IPS DF 4.7 (cell line): ENCODE results near the gene TMEM106B.

ENCODE experiments used
- DNase-seq: peaks from one replicate; pipeline ENCODE4 v3.0.0-alpha.2; 2013; ENCODE audit warnings: low spot score; ENCODE audit errors: extremely low read depth

The TMEM106B gene

DNA sequence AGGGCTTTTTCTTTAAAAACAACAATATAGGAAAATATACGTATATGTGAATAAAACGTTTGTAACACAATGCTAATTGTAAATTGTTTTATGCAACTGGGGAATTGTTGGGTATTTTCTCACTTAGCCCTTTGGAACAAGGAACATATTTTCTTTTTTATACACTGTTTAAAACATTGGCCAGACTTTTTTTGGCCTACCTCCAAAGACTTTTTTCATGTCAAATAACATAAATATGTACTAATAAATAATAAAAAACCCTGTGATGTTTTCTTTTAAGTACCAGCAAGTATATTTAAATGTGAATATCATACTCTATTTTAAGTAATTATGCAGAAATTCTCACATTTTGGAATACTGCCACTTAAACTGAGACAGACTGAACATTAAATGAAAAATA is 15.7 kb downstream of the TMEM106B start:
- no peak for DNase-seq

DNA sequence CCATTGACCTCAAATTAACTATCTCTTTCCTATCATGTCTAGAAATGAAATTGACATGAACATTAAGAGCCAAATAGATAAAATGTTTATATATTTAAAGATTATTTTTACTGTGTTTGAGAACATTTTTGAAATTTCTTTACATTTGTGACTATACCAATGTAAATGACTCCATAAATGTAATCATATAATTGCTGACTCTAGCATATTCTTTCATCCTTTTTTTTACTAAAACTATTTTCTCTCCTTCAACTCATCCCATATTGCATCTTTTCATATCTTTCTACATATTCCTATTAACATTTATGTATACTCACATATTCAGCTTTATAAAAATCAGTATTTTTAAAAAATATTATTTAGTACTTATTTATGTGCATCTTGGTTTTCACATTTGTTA is 16.9 kb downstream of the TMEM106B start:
- no peak for DNase-seq

DNA sequence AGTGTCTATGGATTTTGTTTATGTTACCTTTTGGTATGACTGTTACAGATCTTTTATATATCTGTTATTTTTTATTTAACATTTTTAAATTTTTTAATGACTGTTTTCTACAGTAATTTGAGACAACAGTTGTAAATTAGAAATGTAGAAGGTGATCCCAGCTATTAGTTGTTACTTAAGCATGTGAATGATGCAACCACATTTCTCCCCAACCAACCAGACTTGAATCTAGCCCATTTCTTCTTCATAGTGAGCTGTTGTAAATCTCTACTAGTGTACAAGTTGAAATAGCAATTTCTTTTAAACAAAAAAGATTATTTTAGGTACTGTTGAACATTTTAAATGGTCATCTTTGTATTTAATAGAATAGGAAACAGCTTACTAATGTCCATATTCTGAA is 18.0 kb downstream of the TMEM106B start:
- DNase-seq: no peak

DNA sequence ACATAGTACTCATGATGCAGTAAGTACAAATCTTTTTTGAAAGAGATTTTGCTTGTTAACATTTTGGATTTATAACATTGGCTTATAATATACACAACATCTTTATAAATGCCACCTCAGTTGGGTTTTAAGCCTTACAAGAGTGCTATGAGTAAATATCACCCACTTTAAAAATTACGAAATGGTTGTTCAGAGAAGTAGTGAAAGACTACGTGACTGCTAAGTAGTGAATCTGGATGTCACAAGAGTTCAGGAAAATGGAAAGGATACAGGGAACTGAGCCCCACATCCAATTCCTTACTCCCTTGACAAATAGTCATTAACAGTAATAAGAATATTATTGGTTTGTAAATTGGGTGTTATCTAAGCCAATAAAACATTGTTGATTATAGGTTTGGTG is 20.0 kb downstream of the TMEM106B start:
- no peak for DNase-seq

DNA sequence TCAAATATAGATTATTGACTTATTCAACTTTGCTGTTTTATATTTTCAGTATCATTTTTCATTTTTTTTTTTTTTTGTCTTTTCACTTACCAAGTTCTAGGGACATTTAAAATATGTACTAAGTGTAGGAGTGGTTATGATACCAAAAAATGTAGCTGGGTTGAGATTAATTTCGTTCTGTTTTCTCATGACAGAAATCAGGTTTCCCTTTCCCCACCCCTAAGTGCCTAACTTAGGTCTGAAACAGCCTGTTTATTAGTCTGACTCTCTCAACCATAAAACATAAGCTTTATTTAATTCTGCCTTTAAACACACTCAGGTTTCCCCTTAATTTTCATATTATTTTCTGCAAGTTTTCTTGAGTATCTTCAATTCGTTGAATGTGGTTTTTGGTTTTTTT is 22.1 kb downstream of the TMEM106B start:
- DNase-seq: no peak

DNA sequence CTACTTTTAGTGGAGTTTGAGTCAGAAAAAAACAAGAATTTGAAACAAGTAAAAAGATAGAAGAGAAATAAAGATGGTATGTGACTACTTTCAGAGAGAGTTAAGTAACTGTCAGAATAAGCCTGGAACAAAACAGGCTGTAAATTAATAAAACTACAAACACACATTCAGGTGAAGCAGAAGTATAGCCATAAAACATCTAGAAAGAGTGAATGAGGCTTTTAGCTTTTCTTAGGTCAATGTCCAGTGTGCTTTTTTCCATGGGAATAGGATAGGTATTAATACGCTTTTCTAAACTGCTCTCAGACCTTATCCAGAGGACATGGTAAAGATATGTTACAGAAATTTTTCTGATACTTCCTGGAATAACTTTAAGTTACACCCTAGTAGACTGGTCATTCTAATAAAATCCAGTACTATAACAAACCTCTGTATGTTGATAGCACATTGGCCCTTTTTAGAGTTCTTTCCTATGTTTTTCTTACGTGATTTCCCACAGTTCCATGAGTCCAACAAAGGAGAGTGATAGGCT is 23.3 kb downstream of the TMEM106B start:
- no peak for DNase-seq

DNA sequence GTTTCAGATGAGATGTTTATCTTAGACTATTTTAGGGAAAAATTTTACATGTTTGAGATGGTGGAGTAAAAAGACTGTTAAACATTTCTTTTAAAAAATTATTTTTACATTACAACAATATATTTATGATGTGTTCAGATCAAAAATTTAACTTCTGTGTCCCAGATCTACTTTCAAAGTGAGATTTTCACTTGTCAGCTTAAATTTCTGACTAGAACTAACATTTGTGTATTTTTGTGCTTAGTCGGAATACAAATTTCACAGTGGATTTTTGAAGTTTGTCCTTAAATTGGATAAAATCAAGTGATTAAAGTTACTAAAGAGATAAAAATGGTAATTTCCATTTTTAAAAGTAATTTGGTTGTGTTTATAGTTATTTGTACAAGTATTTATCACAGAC is 24.9 kb downstream of the TMEM106B start:
- DNase-seq: no peak

DNA sequence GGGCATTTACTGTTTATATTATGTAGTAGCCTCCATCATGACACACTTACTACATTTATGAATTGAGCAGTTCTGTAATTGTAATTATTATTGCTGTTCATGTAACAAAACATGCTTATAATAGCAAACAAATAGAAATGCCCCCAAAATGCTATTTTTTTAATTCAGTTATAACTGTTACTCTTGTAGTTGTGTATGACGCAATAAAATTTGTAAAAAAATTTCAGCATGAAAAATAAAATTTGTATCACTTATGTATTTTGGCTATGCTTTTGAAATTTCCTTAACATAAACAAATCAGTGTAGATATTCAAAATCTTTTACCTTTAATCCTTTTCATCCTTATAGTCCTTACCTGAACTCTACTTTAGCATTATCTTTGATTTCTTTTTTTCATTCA is 25.9 kb downstream of the TMEM106B start:
- DNase-seq: no peak

DNA sequence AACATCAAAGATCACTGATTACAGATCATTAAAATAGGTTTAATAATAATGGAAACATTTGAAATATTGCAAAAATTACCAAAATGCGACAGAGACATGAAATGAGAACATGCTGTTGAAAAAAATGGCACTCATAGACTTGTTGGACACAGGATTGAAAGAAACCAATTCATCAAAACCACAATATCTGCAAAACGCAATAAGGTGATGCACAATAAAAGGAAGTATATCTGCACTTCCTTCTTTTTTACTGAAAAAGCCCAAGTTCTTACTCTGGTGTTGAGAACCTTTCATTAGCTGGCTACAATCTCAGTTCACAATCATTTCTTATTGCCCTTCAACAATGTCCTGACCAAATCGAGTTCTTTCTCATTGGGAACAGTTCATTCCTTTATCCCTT is 28.7 kb downstream of the TMEM106B start:
- DNase-seq: no peak

DNA sequence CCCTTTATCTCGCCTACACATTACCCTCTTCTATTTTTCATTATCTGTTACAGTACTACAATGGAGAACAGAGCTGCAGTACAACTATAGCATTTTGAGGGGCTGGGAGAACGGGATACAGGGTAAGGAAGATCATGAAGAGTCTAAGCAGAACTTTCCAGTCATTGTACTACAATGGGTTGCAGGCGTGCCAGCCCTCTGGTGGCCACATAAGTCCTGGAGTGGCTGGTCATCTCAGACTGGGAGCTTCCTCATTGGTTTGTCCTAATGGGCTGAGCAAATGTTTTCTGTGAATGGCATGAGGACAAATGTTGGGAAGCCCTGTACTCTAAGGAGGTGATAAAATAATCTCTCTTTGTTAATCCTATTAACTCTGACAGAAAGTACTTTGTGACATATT is 33.0 kb downstream of the TMEM106B start:
- peak; percentile 30 for DNase-seq

DNA sequence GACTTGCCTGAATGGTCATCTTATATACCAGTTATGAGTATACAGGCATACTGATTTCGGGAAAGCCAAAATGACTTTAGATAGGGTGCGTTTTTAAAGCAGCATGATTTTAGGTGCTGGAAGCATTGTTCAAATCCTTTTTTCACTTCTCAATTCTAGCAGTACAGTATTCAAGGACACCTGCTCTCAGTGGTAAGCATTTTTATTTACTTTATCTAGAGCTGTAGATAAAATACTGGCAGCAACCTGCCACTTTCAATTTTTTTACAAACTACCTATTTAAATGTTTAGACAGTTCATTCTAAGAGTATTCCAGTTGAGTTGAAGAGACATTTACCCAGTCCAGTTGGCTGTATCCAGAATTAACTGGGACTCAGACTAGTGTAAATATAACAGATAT is 33.6 kb downstream of the TMEM106B start:
- no peak for DNase-seq

DNA sequence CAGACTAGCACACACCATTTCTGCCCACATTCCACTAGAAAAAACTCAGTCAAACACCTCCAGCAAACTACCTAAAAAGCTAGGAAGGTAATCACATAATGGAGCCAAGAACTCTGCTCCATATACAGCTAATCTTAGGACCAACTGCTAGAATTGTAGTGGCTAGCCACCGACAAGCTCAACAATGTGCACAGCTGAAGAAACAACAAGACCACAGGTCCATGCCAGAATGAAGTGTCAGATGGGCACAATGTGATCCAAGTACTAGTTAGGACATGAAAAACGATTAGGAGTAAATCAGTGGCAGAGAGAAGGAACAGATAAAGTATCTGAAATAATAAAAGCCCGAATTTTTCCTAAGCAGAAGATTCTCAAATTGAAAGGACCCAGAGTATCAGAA is 38.6 kb downstream of the TMEM106B start:
- DNase-seq: no peak

DNA sequence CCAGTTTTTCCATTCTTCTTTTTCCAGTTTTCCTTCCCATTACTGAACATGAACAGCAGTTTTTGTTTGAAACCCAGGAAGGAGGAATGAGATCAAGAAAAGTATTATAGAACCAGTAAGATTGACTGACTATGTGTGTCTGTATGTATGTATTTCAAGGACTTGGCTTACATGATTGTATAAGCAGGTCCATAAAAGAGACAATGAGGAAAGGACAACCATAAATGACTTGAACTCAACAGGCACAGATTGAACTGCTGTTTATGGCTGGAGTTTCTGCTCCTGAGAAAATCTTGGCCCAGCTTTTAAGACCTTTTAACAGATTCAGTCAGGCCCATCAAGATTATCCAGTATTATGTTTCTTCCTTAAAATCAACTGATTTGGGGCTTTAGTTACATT is 39.1 kb downstream of the TMEM106B start:
- DNase-seq: no peak

DNA sequence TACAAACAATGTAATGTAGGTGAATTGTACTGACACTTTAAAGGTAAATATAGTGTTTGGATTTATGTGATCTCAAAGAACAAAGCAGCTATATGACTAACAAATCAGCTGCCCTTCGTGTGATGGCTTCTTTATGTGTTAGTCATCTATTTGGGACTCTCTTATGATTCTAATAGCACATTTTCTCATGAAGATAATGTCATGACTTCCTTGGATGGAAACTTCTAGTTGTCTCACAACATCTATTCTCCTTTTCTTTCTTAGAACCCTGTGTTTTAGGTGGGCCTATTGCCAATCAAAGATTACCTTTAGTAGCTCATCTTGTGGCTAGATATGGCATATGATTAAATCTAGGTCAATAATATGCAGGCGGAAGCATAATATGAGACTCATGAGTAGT is 45.0 kb downstream of the TMEM106B start:
- DNase-seq: no peak

DNA sequence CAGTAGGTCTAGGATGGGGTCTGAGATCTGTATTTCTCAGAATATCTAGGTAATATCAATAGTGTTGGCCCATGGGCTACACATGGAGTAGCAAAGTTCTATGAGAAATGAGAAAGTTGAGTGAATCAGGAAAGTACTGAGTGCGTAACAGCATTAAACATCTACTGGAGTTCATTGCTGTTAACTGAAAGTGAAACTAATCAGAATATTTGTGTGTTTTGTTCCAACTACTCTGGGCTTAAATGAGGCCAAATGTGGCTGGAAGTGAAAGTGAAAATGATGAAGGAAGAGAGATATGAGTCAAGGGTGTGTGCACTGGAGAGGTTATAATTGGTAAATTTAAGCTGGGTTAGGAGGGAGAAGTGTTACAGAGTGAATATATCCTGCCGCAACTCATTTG is 46.5 kb downstream of the TMEM106B start:
- DNase-seq: no peak

DNA sequence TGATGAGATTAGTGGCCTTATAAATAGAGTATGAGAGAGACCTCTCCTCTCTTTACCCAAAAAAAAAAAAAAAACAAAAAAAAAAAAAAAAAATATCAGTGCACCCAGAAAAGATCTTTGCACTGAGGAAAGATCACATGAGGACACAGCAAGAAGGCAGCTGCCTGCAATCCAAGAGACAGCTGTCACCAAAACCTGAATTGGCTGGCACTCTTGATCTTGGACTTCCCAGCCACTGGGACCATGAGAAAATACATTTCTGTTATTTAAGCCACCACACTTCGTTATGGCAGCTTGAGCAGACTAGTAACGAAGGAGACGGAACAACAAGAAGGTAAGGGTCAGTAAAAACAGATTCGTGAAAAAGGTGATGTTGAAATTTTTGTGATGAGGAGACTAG is 47.0 kb downstream of the TMEM106B start:
- no peak for DNase-seq

DNA sequence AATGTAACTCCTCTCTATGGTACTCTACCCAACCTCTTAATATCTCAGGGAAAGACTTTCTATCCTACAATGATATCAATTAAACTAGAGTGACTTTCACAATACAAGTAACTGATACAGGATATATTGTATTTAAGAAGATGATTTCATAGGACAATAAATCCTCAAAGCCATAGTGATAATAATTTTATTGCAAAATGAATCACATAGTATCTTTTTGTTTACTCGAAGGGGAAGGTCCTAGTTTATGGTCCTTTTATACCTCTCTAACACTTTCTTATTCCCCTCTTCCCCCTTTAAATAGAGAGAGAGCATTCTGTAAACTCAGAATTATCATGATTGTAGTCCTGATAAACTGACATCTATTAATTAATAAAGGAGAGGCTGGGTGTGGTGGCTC is 56.4 kb downstream of the TMEM106B start:
- no peak for DNase-seq

DNA sequence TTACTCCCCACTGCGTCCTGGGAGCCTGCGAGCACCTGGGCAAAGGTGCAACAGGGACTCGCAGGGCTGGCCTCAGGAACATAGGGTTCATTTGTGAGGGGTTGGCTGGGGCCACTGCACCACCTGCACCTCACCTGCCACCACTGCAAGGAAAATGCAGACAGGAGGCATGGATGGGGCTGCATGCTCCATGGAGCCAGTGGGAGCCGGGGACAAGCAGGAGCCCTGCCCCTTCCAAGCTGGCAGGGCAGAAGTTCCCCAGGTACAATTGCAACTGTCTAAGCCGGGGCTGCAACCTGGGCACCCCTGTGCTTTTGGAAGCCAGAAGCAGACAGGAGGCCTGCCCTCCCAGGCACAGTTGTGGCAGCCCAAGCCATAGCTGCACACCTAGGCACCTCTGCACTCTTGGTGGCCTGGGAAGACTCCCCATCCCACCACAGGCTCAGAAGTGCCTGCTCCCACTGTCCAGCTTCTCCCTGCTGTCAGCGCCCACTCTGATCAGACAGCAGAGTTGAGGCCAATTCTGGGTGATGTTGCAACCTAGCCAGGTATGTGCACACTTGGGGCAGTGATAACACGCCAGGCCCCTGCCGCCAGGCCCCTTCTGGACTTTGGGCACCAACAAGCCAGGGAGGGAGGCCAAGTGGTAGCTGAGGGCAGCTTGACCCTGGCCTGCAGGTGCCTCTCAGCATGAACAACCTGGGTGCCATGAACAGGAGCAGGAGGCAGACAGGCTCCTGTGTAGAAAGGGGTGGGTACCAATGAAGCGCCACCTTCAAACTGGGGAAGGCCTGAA is 58.2 kb downstream of the TMEM106B start:
- no peak for DNase-seq

DNA sequence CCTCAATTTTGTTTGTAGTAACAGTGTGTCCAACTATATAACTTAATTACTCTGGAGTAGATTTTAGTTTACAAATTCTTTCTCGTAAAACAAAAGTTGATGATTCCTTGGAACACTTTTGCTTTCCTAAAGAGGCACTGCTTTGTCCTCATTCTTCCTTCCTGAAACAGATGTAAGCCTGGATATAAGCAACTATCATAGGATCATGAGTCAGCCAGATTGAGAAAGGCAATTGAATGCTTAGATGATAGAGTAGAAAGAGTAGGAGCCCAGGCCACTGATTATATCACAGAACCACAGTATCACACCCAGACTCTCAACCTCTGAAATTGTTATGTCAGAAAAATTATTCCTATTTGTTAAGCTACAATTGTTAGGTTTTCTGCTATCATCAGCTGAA is 69.9 kb downstream of the TMEM106B start:
- no peak for DNase-seq

DNA sequence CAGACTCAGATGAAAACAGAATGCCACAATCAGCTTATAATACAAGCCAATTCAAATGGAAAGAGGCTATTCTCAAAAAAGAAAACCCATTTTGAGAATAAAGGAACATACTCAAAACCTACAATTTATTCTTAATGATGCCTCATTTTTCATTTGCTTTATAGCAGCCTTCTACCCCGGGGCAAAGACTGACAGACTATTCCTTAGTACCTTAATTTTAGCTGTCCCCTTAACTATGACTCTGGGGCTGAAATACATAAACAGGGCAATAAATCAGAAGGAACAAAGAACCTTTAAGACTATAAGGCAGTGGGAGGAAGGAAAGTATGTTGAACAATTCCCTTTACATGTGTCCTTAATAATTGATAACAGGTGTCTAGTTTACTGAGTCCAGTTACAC is 76.8 kb downstream of the TMEM106B start:
- DNase-seq: no peak

DNA sequence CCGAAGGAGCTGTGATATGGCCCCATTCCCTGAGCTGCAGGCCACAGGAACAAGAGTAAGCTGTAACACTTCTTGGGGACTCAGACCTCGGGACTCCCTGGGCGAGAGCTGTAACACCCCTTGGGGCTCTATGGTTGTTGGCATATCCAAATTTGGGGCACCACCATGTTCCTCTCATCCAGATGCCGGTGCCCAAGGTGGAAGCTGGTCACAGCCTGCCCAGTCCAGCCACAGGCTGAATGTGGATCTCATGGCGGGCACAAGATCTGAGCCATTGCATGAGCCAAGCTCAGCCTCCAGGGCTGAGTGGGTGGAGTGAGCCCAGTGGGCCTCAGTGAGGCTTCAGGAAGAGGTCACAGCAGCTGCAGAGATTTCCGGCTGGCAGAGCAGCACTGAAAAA is 78.9 kb downstream of the TMEM106B start:
- no peak for DNase-seq

DNA sequence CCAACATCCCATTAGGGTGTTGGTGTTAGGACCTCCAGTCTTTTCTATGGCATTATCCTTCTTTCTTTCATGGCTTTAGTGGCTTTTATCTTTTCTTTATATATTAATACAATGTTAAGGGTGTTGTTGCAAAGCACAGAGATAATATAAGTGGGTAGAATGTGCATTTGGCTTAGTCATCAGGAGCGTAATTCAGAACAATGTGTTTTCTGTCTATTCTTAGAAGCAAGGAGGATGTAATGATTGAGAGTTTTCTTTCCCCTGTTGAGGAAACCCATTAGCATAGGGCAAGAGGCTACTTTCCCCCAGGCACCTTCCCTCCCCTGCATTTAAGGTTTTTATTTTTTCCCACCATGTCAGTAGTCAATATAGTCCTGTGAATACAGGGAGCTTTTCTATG is 79.7 kb downstream of the TMEM106B start:
- DNase-seq: no peak

DNA sequence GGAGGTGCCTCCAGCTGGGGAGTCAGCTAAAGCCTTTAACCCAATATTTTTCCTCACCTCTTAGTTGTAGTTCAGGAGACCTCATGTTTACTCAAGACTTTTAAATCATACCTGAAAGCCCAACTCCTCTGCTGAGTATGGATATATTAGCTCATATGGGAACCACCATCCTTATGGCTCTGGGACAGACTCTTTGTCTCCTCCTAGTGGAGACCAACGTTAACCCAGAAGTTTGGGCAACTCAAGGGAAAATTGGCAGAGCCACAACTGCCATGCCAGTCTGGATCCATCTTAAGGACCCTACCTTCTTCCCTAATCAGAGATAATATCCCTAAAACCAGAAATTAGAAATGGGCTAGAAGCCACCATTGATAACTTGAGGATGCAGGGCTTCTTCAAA is 80.8 kb downstream of the TMEM106B start:
- no peak for DNase-seq
